Measurements from ENCODE around the gene PIP5K1B. TPM values are rescaled to one million over a fixed set of nuclear protein-coding genes. Genes with fewer than 3 reads are reported as not detected.

The PIP5K1B gene
- total and polyA plus RNA-seq, 2 of the 13 experiments (the other 11 are each of a cell fraction or from before 2014, with no cell fraction given), result 15.8 to 17.5 TPM

DNA sequence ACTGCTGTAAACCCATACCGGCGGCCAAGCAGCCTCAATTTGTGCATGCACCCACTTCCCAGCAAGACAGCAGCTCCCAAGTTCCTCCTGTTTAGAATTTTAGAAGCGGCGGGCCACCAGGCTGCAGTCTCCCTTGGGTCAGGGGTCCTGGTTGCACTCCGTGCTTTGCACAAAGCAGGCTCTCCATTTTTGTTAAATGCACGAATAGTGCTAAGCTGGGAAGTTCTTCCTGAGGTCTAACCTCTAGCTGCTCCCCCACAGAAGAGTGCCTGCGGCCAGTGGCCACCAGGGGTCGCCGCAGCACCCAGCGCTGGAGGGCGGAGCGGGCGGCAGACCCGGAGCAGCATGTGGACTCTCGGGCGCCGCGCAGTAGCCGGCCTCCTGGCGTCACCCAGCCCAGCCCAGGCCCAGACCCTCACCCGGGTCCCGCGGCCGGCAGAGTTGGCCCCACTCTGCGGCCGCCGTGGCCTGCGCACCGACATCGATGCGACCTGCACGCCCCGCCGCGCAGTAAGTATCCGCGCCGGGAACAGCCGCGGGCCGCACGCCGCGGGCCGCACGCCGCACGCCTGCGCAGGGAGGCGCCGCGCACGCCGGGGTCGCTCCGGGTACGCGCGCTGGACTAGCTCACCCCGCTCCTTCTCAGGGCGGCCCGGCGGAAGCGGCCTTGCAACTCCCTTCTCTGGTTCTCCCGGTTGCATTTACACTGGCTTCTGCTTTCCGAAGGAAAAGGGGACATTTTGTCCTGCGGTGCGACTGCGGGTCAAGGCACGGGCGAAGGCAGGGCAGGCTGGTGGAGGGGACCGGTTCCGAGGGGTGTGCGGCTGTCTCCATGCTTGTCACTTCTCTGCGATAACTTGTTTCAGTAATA is 330.6 kb downstream of the PIP5K1B start, which contains the start of gene FXN (continued):
- TF ChIP-seq SMYD3 (CRISPR knock-in tag; IDR thresholded peaks at IDR 0.05), result no peak
- no peak for TF ChIP-seq ZZZ3 (CRISPR knock-in tag; IDR thresholded peaks at IDR 0.05; ENCODE audit: borderline replicate concordance)
- TF ChIP-seq RAD51 (IDR thresholded peaks at IDR 0.05; ENCODE audit: borderline replicate concordance), result no peak
- TF ChIP-seq TSC22D2 (CRISPR knock-in tag; IDR thresholded peaks at IDR 0.05; ENCODE audit: borderline replicate concordance), result no peak; the same call in 1 of the 2 replicates
- TF ChIP-seq ZBTB4 (CRISPR knock-in tag; IDR thresholded peaks at IDR 0.05; ENCODE audit: borderline replicate concordance), result no peak
- TF ChIP-seq TRAFD1 (CRISPR knock-in tag; IDR thresholded peaks at IDR 0.05; ENCODE audit: borderline replicate concordance), result no peak
- TF ChIP-seq, protein P1, sequence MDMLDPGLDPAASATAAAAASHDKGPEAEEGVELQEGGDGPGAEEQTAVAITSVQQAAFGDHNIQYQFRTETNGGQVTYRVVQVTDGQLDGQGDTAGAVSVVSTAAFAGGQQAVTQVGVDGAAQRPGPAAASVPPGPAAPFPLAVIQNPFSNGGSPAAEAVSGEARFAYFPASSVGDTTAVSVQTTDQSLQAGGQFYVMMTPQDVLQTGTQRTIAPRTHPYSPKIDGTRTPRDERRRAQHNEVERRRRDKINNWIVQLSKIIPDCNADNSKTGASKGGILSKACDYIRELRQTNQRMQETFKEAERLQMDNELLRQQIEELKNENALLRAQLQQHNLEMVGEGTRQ (IDR thresholded peaks at IDR 0.05; ENCODE audit: low read depth, low read length), result no peak
- TF ChIP-seq, protein P1 (CRISPR knock-in tag; IDR thresholded peaks at IDR 0.05; ENCODE audit: borderline replicate concordance), result no peak
- TF ChIP-seq RFX1 (IDR thresholded peaks at IDR 0.05), result no peak
- TF ChIP-seq ZNF205 (CRISPR knock-in tag; IDR thresholded peaks at IDR 0.05), result peak; percentile 76; the same call in 1 of the 2 replicates
- no peak; the same call in 1 of the 2 replicates for TF ChIP-seq ZNF704 (CRISPR knock-in tag; IDR thresholded peaks at IDR 0.05; ENCODE audit: borderline replicate concordance)
- peak; percentile 77 for TF ChIP-seq SP5 (CRISPR knock-in tag; IDR thresholded peaks at IDR 0.05; ENCODE audit: borderline replicate concordance, low read depth)
- TF ChIP-seq FOXM1 (CRISPR knock-in tag; IDR thresholded peaks at IDR 0.05), result no peak
- TF ChIP-seq SP140L (CRISPR knock-in tag; IDR thresholded peaks at IDR 0.05; ENCODE audit: borderline replicate concordance), result no peak
- TF ChIP-seq, protein P2, sequence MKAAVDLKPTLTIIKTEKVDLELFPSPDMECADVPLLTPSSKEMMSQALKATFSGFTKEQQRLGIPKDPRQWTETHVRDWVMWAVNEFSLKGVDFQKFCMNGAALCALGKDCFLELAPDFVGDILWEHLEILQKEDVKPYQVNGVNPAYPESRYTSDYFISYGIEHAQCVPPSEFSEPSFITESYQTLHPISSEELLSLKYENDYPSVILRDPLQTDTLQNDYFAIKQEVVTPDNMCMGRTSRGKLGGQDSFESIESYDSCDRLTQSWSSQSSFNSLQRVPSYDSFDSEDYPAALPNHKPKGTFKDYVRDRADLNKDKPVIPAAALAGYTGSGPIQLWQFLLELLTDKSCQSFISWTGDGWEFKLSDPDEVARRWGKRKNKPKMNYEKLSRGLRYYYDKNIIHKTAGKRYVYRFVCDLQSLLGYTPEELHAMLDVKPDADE (CRISPR knock-in tag; IDR thresholded peaks at IDR 0.05), result no peak
- no peak for TF ChIP-seq ZFP82 (CRISPR knock-in tag; IDR thresholded peaks at IDR 0.05; ENCODE audit: borderline replicate concordance)
- 0 out of 2 replicates have a peak, but pooled peaks have one; percentile 44 for TF ChIP-seq IRX3 (CRISPR knock-in tag; IDR thresholded peaks at IDR 0.05; ENCODE audit: borderline replicate concordance, low read depth)
- no peak for TF ChIP-seq DPF2 (CRISPR knock-in tag; IDR thresholded peaks at IDR 0.05; ENCODE audit: borderline replicate concordance, low read depth)
